Neural cell (in vitro differentiated cells): ENCODE data around the gene SNAPC2. TPM values are rescaled to one million over a fixed set of nuclear protein-coding genes. Genes with fewer than 3 reads are reported as not detected.

Experiments
- H2AFZ ChIP-seq: fragments of 200-600, 300-800 bp; sonication (generic), shearing (Covaris generic); 2 replicates; pipeline ENCODE4 v1.6.0; 2014; ENCODE audit warnings: low read depth, mild to moderate bottlenecking, antibody characterized with exemption, low read length, moderate library complexity
- H3F3A ChIP-seq: fragments of 200-600 bp; shearing (Covaris generic); 2 replicates; pipeline ENCODE4 v1.6.1; 2016; ENCODE audit warnings: mild to moderate bottlenecking, moderate library complexity, mixed read lengths, antibody characterized with exemption, low read length; ENCODE audit not compliant: insufficient read depth, poor library complexity, severe bottlenecking
- H3K27ac ChIP-seq: fragments of 200-600, 300-800 bp; sonication (generic), shearing (Covaris generic); 2 replicates; pipeline ENCODE4 v1.5.1; 2014; ENCODE audit warnings: mild to moderate bottlenecking, low read length, moderate library complexity
- H3K27me3 ChIP-seq: fragments of 300-800, 200-600 bp; sonication (generic), shearing (Covaris generic); 2 replicates; pipeline ENCODE4 v1.6.0; 2014; ENCODE audit warnings: mild to moderate bottlenecking, low read depth, low read length, moderate library complexity; ENCODE audit not compliant: insufficient read depth
- H3K36me3 ChIP-seq: fragments of 300-800, 200-600 bp; sonication (generic), shearing (Covaris generic); 2 replicates; pipeline ENCODE4 v1.5.1; 2014; ENCODE audit warnings: mild to moderate bottlenecking, antibody characterized with exemption, low read length, moderate library complexity; ENCODE audit not compliant: insufficient read depth
- H3K4me2 ChIP-seq: fragments of 300-800, 200-600 bp; sonication (generic), shearing (Covaris generic); 2 replicates; pipeline ENCODE4 v1.6.0; 2014; ENCODE audit warnings: mild to moderate bottlenecking, low read length
- H3K4me3 ChIP-seq: fragments of 300-800, 200-600 bp; sonication (generic), shearing (Covaris generic); 2 replicates; pipeline ENCODE4 v1.5.1; 2014; ENCODE audit warnings: mild to moderate bottlenecking, low read length, moderate library complexity
- H3K79me2 ChIP-seq: fragments of 200-600 bp; shearing (Covaris generic); replicated peaks from 2 replicates; pipeline ENCODE4 v1.6.0; 2014; ENCODE audit warnings: mild to moderate bottlenecking, low read length, moderate library complexity; ENCODE audit not compliant: insufficient read depth
- H3K9ac ChIP-seq: fragments of 300-800, 200-600 bp; sonication (generic), shearing (Covaris generic); 2 replicates; pipeline ENCODE4 v1.6.1; 2016; ENCODE audit warnings: mild to moderate bottlenecking, low read length, mixed read lengths
- H3K9me2 ChIP-seq: fragments of 200-600 bp; shearing (Covaris generic); 2 replicates; pipeline ENCODE4 v1.6.1; 2016; ENCODE audit warnings: mild to moderate bottlenecking, low read length, mixed read lengths; ENCODE audit not compliant: insufficient read depth
- H3K9me3 ChIP-seq: fragments of 200-600, 300-800 bp; sonication (generic), shearing (Covaris generic); 2 replicates; pipeline ENCODE4 v1.6.1; 2016; ENCODE audit warnings: mild to moderate bottlenecking, mixed run types, low read length, moderate library complexity, mixed read lengths
- H4K20me1 ChIP-seq: fragments of 200-600 bp; shearing (Covaris generic); 2 replicates; pipeline ENCODE4 v1.6.1; 2016; ENCODE audit warnings: mild to moderate bottlenecking, mixed run types; ENCODE audit not compliant: insufficient read depth
- EP300 ChIP-seq: fragments of 450-650 bp; conservative IDR thresholded peaks from 2 replicates; pipeline ENCODE4 v1.6.1; 2014; ENCODE audit warnings: antibody characterized with exemption, mild to moderate bottlenecking, moderate library complexity; ENCODE audit not compliant: poor library complexity, severe bottlenecking
- EZH2 ChIP-seq: fragments of 200-600, 300-800 bp; shearing (Covaris generic), sonication (generic); IDR thresholded peaks from 2 replicates; pipeline ENCODE4 v1.6.1; 2014; ENCODE audit warnings: antibody characterized with exemption, low read length, borderline replicate concordance, mild to moderate bottlenecking; ENCODE audit not compliant: insufficient read depth, poor library complexity, severe bottlenecking
- MXI1 ChIP-seq: fragments of 450-650 bp; conservative IDR thresholded peaks from 2 replicates; pipeline ENCODE4 v1.6.1; 2014; ENCODE audit warnings: antibody characterized with exemption, mild to moderate bottlenecking; ENCODE audit not compliant: poor library complexity, severe bottlenecking
- SMC3 ChIP-seq: fragments of 450-650 bp; conservative IDR thresholded peaks from 2 replicates; pipeline ENCODE4 v1.6.1; 2014; ENCODE audit warnings: antibody characterized with exemption, mild to moderate bottlenecking, moderate library complexity; ENCODE audit not compliant: poor library complexity
- polyA plus RNA-seq: library from polyadenylated mRNA; depleted of rRNA; stranded (reverse); fragments of >200 nt; gene quantifications from 2 replicates; pipeline ENCODE4 v1.2.3, GENCODE V29; 2014
- TF ChIP-seq, protein P1 (sequence below): fragments of 450-650 bp; IDR thresholded peaks from 2 replicates; pipeline ENCODE4 v1.5.1; 2014; ENCODE audit warnings: antibody characterized with exemption, mild to moderate bottlenecking, moderate library complexity; ENCODE audit not compliant: poor library complexity, severe bottlenecking
- TF ChIP-seq, protein P2 (sequence below): IDR thresholded peaks from 2 replicates; pipeline ENCODE4 v1.6.1; 2012; ENCODE audit warnings: borderline replicate concordance

Gene SNAPC2
- polyA plus RNA-seq, 1 donor from 2014 or later = 12.8 TPM

DNA sequence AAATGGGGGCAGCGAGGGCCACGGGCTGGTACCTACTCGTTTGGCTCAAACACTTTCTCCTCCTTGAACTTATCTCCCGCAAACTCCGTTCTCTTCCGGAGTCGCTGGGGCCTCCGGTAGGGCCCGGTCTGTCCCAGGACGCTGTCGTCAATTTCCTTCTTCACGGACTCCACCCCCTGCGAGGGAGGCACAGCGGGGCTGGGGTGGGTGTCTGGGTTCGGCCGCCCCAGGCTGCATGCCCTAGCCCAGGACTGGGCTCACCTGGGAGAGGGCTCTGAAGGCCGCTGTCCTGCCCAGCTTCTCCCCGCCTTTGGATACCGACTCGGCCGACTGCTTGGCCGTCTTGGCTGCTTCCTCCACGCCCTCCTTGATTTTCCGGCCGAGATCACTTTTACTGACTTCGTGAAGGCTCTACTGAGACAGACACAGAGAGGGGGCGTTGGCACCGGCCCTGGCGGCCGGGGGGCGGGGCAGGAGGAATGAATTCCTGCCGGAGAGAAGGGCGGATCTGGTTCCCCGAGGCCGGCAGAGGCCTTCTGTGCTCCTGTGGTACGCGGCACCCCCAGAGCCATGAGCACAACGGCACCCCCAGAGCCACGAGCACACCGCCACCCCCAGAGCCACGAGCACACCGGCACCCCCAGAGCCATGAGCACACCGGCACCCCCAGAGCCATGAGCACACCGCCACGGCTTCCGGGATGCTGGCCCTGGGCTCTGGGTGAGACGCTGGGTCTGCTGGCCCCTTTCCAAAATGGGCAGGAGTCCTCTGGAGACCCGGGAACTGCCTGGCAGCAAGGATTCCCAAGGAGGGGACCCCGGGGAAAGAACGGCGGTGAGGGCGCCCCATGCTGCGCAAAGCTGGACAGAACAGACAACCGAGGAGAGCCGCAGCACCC is 13.9 kb downstream of the SNAPC2 start:
- no peaks in the 10 kb centered on the region for H3K27me3 ChIP-seq
- TF ChIP-seq, protein P1, sequence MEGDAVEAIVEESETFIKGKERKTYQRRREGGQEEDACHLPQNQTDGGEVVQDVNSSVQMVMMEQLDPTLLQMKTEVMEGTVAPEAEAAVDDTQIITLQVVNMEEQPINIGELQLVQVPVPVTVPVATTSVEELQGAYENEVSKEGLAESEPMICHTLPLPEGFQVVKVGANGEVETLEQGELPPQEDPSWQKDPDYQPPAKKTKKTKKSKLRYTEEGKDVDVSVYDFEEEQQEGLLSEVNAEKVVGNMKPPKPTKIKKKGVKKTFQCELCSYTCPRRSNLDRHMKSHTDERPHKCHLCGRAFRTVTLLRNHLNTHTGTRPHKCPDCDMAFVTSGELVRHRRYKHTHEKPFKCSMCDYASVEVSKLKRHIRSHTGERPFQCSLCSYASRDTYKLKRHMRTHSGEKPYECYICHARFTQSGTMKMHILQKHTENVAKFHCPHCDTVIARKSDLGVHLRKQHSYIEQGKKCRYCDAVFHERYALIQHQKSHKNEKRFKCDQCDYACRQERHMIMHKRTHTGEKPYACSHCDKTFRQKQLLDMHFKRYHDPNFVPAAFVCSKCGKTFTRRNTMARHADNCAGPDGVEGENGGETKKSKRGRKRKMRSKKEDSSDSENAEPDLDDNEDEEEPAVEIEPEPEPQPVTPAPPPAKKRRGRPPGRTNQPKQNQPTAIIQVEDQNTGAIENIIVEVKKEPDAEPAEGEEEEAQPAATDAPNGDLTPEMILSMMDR = no peak
- TF ChIP-seq, protein P2, sequence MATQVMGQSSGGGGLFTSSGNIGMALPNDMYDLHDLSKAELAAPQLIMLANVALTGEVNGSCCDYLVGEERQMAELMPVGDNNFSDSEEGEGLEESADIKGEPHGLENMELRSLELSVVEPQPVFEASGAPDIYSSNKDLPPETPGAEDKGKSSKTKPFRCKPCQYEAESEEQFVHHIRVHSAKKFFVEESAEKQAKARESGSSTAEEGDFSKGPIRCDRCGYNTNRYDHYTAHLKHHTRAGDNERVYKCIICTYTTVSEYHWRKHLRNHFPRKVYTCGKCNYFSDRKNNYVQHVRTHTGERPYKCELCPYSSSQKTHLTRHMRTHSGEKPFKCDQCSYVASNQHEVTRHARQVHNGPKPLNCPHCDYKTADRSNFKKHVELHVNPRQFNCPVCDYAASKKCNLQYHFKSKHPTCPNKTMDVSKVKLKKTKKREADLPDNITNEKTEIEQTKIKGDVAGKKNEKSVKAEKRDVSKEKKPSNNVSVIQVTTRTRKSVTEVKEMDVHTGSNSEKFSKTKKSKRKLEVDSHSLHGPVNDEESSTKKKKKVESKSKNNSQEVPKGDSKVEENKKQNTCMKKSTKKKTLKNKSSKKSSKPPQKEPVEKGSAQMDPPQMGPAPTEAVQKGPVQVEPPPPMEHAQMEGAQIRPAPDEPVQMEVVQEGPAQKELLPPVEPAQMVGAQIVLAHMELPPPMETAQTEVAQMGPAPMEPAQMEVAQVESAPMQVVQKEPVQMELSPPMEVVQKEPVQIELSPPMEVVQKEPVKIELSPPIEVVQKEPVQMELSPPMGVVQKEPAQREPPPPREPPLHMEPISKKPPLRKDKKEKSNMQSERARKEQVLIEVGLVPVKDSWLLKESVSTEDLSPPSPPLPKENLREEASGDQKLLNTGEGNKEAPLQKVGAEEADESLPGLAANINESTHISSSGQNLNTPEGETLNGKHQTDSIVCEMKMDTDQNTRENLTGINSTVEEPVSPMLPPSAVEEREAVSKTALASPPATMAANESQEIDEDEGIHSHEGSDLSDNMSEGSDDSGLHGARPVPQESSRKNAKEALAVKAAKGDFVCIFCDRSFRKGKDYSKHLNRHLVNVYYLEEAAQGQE = no peak
- TF ChIP-seq SMC3 (no peak), EP300 (no peak), MXI1 (no peak)
- H3K4me3 ChIP-seq = no peak overlapping the region
- H3K9ac ChIP-seq = no peak overlapping the region
- no peak overlapping the region for H3K4me2 ChIP-seq
- H2AFZ ChIP-seq = no peak overlapping the region
- H4K20me1 ChIP-seq = no peaks in the 10 kb centered on the region
- no peaks in the 10 kb centered on the region for H3K9me2 ChIP-seq
- H3K36me3 ChIP-seq = no peaks in the 10 kb centered on the region
- H3K27ac ChIP-seq = no peak overlapping the region
- H3K9me3 ChIP-seq = no peaks in the 10 kb centered on the region
- no peaks in the 10 kb centered on the region for H3F3A ChIP-seq
- H3K79me2 ChIP-seq = no peaks in the 10 kb centered on the region

DNA sequence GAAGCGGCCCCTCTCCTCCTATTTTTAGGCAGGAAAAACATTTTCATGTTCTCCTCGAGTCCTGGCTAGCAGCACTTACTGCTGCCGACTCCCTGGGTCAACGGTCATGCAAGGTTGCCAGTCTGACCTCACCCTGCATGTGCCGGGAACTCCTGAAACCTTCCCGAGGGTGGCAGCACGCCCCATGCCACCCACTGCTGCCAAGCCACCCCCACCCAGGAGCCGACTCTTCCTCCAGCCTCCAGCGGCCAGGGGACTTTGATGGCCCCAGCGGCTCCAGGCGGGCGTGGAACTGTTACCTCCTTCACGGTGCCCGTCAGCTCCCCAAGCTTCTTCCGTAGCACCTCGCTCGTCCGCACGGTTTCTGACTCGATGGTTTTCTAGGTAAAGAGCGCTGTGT is 14.6 kb downstream of the SNAPC2 start:
- TF ChIP-seq, protein P1 = no peak
- TF ChIP-seq EZH2 (no peak), MXI1 (no peak)
- TF ChIP-seq, protein P2 = no peak

More for the DNA sequence above, 14.6 kb downstream of the SNAPC2 start:
- Histone ChIP-seq H3F3A (no peaks in the 10 kb centered on the region), H3K9ac (no peak overlapping the region), H3K4me3 (no peak overlapping the region), H3K9me3 (no peaks in the 10 kb centered on the region), H3K79me2 (no peaks in the 10 kb centered on the region), H3K4me2 (no peak overlapping the region), H4K20me1 (no peaks in the 10 kb centered on the region), H3K27ac (no peak overlapping the region), H3K9me2 (no peaks in the 10 kb centered on the region), H2AFZ (no peak overlapping the region), H3K36me3 (no peaks in the 10 kb centered on the region), H3K27me3 (no peaks in the 10 kb centered on the region)
